Neural crest cell (in vitro differentiated cells): ENCODE measurements around the gene TAF1C. TPM values are rescaled to one million over a fixed set of nuclear protein-coding genes. Genes with fewer than 3 reads are reported as not detected.

ENCODE experiments used
- DNase-seq: peaks from one replicate; pipeline ENCODE4 v3.0.0; 2021; ENCODE audit warnings: low read depth, mixed read lengths, low spot score
- H3K27ac Mint-ChIP-seq: one replicate; pipeline ENCODE4 v1.8.0; 2021; ENCODE audit warnings: mild to moderate bottlenecking, mixed read lengths; ENCODE audit not compliant: unreplicated experiment
- H3K27me3 Mint-ChIP-seq: 2 replicates; pipeline ENCODE4 v1.8.0; 2021; ENCODE audit warnings: low read depth, mild to moderate bottlenecking, mixed read lengths
- H3K36me3 Mint-ChIP-seq: 2 replicates; pipeline ENCODE4 v1.8.0; 2021; ENCODE audit warnings: low read depth, mild to moderate bottlenecking, mixed read lengths
- H3K4me1 Mint-ChIP-seq: 2 replicates; pipeline ENCODE4 v1.8.0; 2021; ENCODE audit warnings: mixed read lengths
- H3K4me3 Mint-ChIP-seq: one replicate; pipeline ENCODE4 v1.8.0; 2021; ENCODE audit warnings: mild to moderate bottlenecking, mixed read lengths
- H3K9me3 Mint-ChIP-seq: 2 replicates; pipeline ENCODE4 v1.8.0; 2021; ENCODE audit warnings: mixed read lengths
- CTCF ChIP-seq: fragments of 200-600 bp; sonication (generic); conservative IDR thresholded peaks from 2 replicates; pipeline ENCODE4 v1.5.0; 2021; ENCODE audit warnings: antibody characterized with exemption, mild to moderate bottlenecking
- total RNA-seq: library from RNA; stranded (reverse); gene quantifications from 2 replicates; pipeline ENCODE4 v1.2.1, GENCODE V29; 2021

The TAF1C gene
- total RNA-seq, 1 donor from 2014 or later: 86.4 TPM

GRCh38 chr16:84182680-84183571, 3.9 kb downstream of the TAF1C start:
- no peak overlapping the region for H3K27ac Mint-ChIP-seq
- H3K9me3 Mint-ChIP-seq: no peaks in the 10 kb centered on the region
- no peak for TF ChIP-seq CTCF
- H3K4me3 Mint-ChIP-seq: peak overlapping the region; percentile 51
- H3K4me1 Mint-ChIP-seq: peaks cover 9% of the 10 kb centered on the region
- peaks cover 4% of the 10 kb centered on the region for H3K36me3 Mint-ChIP-seq
- no peaks in the 10 kb centered on the region for H3K27me3 Mint-ChIP-seq
- no peak for DNase-seq

- Mint-ChIP-seq H3K4me1 (peaks cover 16% of the 10 kb centered on the region), H3K9me3 (no peaks in the 10 kb centered on the region), H3K27ac (no peak overlapping the region), H3K4me3 (no peak overlapping the region), H3K36me3 (peaks cover 4% of the 10 kb centered on the region), H3K27me3 (no peaks in the 10 kb centered on the region)
- DNase-seq: no peak
- no peak for TF ChIP-seq CTCF
Observed at GRCh38 chr16:84182104-84182503, 4.8 kb downstream of the TAF1C start.

GRCh38 chr16:84181144-84181915, 5.5 kb downstream of the TAF1C start:
- Mint-ChIP-seq H3K4me1 (peaks cover 19% of the 10 kb centered on the region), H3K4me3 (no peak overlapping the region), H3K27ac (no peak overlapping the region), H3K27me3 (no peaks in the 10 kb centered on the region), H3K9me3 (no peaks in the 10 kb centered on the region), H3K36me3 (peaks cover 4% of the 10 kb centered on the region)
- DNase-seq: no peak
- no peak for TF ChIP-seq CTCF

- Mint-ChIP-seq H3K9me3 (no peaks in the 10 kb centered on the region), H3K27me3 (no peaks in the 10 kb centered on the region), H3K36me3 (peaks cover 4% of the 10 kb centered on the region), H3K4me3 (no peak overlapping the region), H3K4me1 (peaks cover 19% of the 10 kb centered on the region), H3K27ac (no peak overlapping the region)
- no peak for DNase-seq
- no peak for TF ChIP-seq CTCF
Observed at GRCh38 chr16:84180519-84181140, 6.2 kb downstream of the TAF1C start.

- Mint-ChIP-seq H3K4me1 (peaks cover 17% of the 10 kb centered on the region), H3K27ac (no peak overlapping the region), H3K4me3 (no peak overlapping the region), H3K36me3 (peaks cover 4% of the 10 kb centered on the region), H3K9me3 (no peaks in the 10 kb centered on the region), H3K27me3 (no peaks in the 10 kb centered on the region)
- no peak for DNase-seq
- no peak for TF ChIP-seq CTCF
Observed at GRCh38 chr16:84179612-84180320, 7.1 kb downstream of the TAF1C start.
